ENCODE results near the gene CNGA1. TPM values are rescaled to one million over a fixed set of nuclear protein-coding genes. Genes with fewer than 3 reads are reported as not detected.

The CNGA1 gene
- total and polyA plus RNA-seq, 2 donors from 2014 or later: 3.4 to 3.7 TPM

- TF ChIP-seq, protein P1, sequence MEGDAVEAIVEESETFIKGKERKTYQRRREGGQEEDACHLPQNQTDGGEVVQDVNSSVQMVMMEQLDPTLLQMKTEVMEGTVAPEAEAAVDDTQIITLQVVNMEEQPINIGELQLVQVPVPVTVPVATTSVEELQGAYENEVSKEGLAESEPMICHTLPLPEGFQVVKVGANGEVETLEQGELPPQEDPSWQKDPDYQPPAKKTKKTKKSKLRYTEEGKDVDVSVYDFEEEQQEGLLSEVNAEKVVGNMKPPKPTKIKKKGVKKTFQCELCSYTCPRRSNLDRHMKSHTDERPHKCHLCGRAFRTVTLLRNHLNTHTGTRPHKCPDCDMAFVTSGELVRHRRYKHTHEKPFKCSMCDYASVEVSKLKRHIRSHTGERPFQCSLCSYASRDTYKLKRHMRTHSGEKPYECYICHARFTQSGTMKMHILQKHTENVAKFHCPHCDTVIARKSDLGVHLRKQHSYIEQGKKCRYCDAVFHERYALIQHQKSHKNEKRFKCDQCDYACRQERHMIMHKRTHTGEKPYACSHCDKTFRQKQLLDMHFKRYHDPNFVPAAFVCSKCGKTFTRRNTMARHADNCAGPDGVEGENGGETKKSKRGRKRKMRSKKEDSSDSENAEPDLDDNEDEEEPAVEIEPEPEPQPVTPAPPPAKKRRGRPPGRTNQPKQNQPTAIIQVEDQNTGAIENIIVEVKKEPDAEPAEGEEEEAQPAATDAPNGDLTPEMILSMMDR (IDR thresholded peaks at IDR 0.05; ENCODE audit: borderline replicate concordance, extremely low read depth, insufficient read depth): peak; percentile 4
- FAIRE-seq: no peak
- H3K27me3 ChIP-seq (ENCODE audit: control insufficient read depth, insufficient read depth, low read length): no peaks in the 10 kb centered on the region
- H3K27ac ChIP-seq (ENCODE audit: low read depth in 2 of 2, low read length in 2 of 2): peak overlapping the region; percentile 68 to 72
- DNase-seq: peak in 4 of 5 donors; percentile 58 to 83 (median 66)
- peak overlapping the region; percentile 78 to 98 (median 94) for H3K4me3 ChIP-seq (ENCODE audit: low read length in 3 of 3)
- no peaks in the 10 kb centered on the region for H3K9me3 ChIP-seq (ENCODE audit: control insufficient read depth in 2 of 3, insufficient read depth in 1 of 3, low read length in 3 of 3)
- peak overlapping the region; percentile 79 to 94 (median 91) for H3K9ac ChIP-seq (ENCODE audit: low read length in 3 of 3)
- peaks cover 0 to 2% (median 0%) of the 10 kb centered on the region in 3 donors for H3K36me3 ChIP-seq (ENCODE audit: control insufficient read depth in 2 of 3, insufficient read depth in 3 of 3, low read length in 3 of 3)
- peaks cover 0 to 10% (median 6%) of the 10 kb centered on the region in 3 donors for H3K4me1 ChIP-seq (ENCODE audit: control insufficient read depth in 2 of 3, insufficient read depth in 2 of 3, low read depth in 1 of 3, low read length in 3 of 3)
- intact Hi-C loops (cut with DNase I): no loop called here
Observed at GRCh38 chr4:47913861-47914219, 102.6 kb downstream of the CNGA1 start.

GRCh38 chr4:47913330-47913729, 103.2 kb downstream of the CNGA1 start:
- Histone ChIP-seq H3K27ac (ENCODE audit: low read depth in 2 of 2, low read length in 2 of 2) (no peak overlapping the region), H3K9ac (ENCODE audit: low read length in 3 of 3) (peak overlapping the region; percentile 56 to 94 (median 91)), H3K4me1 (ENCODE audit: control insufficient read depth in 2 of 3, insufficient read depth in 2 of 3, low read depth in 1 of 3, low read length in 3 of 3) (peaks cover 0 to 10% (median 6%) of the 10 kb centered on the region in 3 donors), H3K4me3 (ENCODE audit: low read length in 3 of 3) (peak overlapping the region; percentile 78 to 98 (median 94)), H3K9me3 (ENCODE audit: control insufficient read depth in 2 of 3, insufficient read depth in 1 of 3, low read length in 3 of 3) (no peaks in the 10 kb centered on the region), H3K36me3 (ENCODE audit: control insufficient read depth in 2 of 3, insufficient read depth in 3 of 3, low read length in 3 of 3) (peaks cover 0 to 2% (median 1%) of the 10 kb centered on the region in 3 donors), H3K27me3 (ENCODE audit: control insufficient read depth, insufficient read depth, low read length) (no peaks in the 10 kb centered on the region)
- TF ChIP-seq, protein P1 (IDR thresholded peaks at IDR 0.05; ENCODE audit: borderline replicate concordance, extremely low read depth, insufficient read depth): no peak
- intact Hi-C loops (cut with DNase I): no loop called here
- DNase-seq: peak in 2 of 5 donors; percentile 42 to 66
- no peak for FAIRE-seq

- no peaks in the 10 kb centered on the region for H3K9me3 ChIP-seq (ENCODE audit: control insufficient read depth in 2 of 3, insufficient read depth in 1 of 3, low read length in 3 of 3)
- no peak overlapping the region for H3K27ac ChIP-seq (ENCODE audit: low read depth in 2 of 2, low read length in 2 of 2)
- H3K36me3 ChIP-seq (ENCODE audit: control insufficient read depth in 2 of 3, insufficient read depth in 3 of 3, low read length in 3 of 3): peaks cover 7 to 14% (median 8%) of the 10 kb centered on the region in 3 donors
- TF ChIP-seq, protein P1 (IDR thresholded peaks at IDR 0.05; ENCODE audit: borderline replicate concordance, extremely low read depth, insufficient read depth): no peak
- no peak for FAIRE-seq
- H3K9ac ChIP-seq (ENCODE audit: low read length in 3 of 3): no peak overlapping the region
- DNase-seq: no peak
- H3K4me3 ChIP-seq (ENCODE audit: low read length in 3 of 3): no peak overlapping the region
- intact Hi-C loops (cut with DNase I): no loop called here
- no peaks in the 10 kb centered on the region for H3K4me1 ChIP-seq (ENCODE audit: control insufficient read depth in 2 of 3, insufficient read depth in 2 of 3, low read depth in 1 of 3, low read length in 3 of 3)
- H3K27me3 ChIP-seq (ENCODE audit: control insufficient read depth, insufficient read depth, low read length): no peaks in the 10 kb centered on the region
Observed at GRCh38 chr4:47907089-47907646, 109.3 kb downstream of the CNGA1 start.

Measured in kidney (tissue), 14 donors.